ENCODE results near the gene AJAP1.

AJAP1 gene

GRCh38 chr1:4805987-4806386 is 151.6 kb downstream of the AJAP1 start:
- no peak overlapping the region for H3K4me2 ChIP-seq (ENCODE audit: insufficient read depth, low read length, poor library complexity, severe bottlenecking)
- no peak overlapping the region for H2BK120ac ChIP-seq (ENCODE audit: low read depth, low read length)
- no peak overlapping the region for H4K8ac ChIP-seq (ENCODE audit: low read depth, low read length)
- H4K91ac ChIP-seq (ENCODE audit: low read depth, low read length, poor library complexity), result no peak overlapping the region
- WGBS, 2 donors (ENCODE audit: extremely low coverage in 2 of 2, insufficient read length in 2 of 2, insufficient replicate concordance in 1 of 2), result no CpG with 5 or more reads among the region's 2 CpGs
- H3K9me3 ChIP-seq (replicated peaks in 1 of 2; ENCODE audit: control insufficient read depth in 2 of 2, insufficient read depth in 1 of 2, low read depth in 1 of 2, low read length in 2 of 2), result no peaks in the 10 kb centered on the region
- no peak overlapping the region for H3K27ac ChIP-seq (replicated peaks; ENCODE audit: low read length)
- H2AFZ ChIP-seq (ENCODE audit: low read length), result no peak overlapping the region
- no peak overlapping the region for H3K4me3 ChIP-seq (ENCODE audit: low read length in 2 of 2)
- no peak overlapping the region for H2BK15ac ChIP-seq (ENCODE audit: low read length)
- no peaks in the 10 kb centered on the region for H3K36me3 ChIP-seq (replicated peaks in 1 of 2; ENCODE audit: control insufficient read depth in 2 of 2, insufficient read depth in 2 of 2, low read length in 2 of 2)
- H3K4me1 ChIP-seq (ENCODE audit: control insufficient read depth in 2 of 2, insufficient read depth in 1 of 2, low read depth in 1 of 2, low read length in 2 of 2), result no peaks in the 10 kb centered on the region
- H2AK5ac ChIP-seq (ENCODE audit: low read depth, low read length), result no peak overlapping the region
- no peak overlapping the region for H2BK12ac ChIP-seq (ENCODE audit: low read length)
- DNase-seq (ENCODE audit: low spot score), result no peak
- H3K27me3 ChIP-seq (ENCODE audit: control insufficient read depth in 3 of 3, insufficient read depth in 3 of 3, low read depth in 1 of 3, low read length in 3 of 3), result no peaks in the 10 kb centered on the region
- no peak overlapping the region for H3K14ac ChIP-seq (ENCODE audit: low read length)
- H3K23ac ChIP-seq (ENCODE audit: low read depth, low read length, poor library complexity), result no peak overlapping the region
- no peak overlapping the region for H3K18ac ChIP-seq (ENCODE audit: low read length)
- no peak overlapping the region for H3K4ac ChIP-seq (ENCODE audit: low read length)
- no peaks in the 10 kb centered on the region for H3K79me1 ChIP-seq (ENCODE audit: low read depth, low read length)
- H3K9ac ChIP-seq (ENCODE audit: low read depth, low read length, poor library complexity), result no peak overlapping the region
- no peak overlapping the region for H2BK5ac ChIP-seq (ENCODE audit: low read length)

- Histone ChIP-seq H3K14ac (ENCODE audit: low read length) (no peak overlapping the region), H3K9me3 (replicated peaks in 1 of 2; ENCODE audit: control insufficient read depth in 2 of 2, insufficient read depth in 1 of 2, low read depth in 1 of 2, low read length in 2 of 2) (peaks cover 0 to 4% of the 10 kb centered on the region in 2 donors), H2BK15ac (ENCODE audit: low read length) (no peak overlapping the region), H3K27me3 (ENCODE audit: control insufficient read depth in 3 of 3, insufficient read depth in 3 of 3, low read depth in 1 of 3, low read length in 3 of 3) (no peaks in the 10 kb centered on the region), H2BK120ac (ENCODE audit: low read depth, low read length) (no peak overlapping the region), H2BK12ac (ENCODE audit: low read length) (no peak overlapping the region), H3K36me3 (replicated peaks in 1 of 2; ENCODE audit: control insufficient read depth in 2 of 2, insufficient read depth in 2 of 2, low read length in 2 of 2) (no peaks in the 10 kb centered on the region), H4K8ac (ENCODE audit: low read depth, low read length) (no peak overlapping the region), H4K91ac (ENCODE audit: low read depth, low read length, poor library complexity) (no peak overlapping the region), H2BK5ac (ENCODE audit: low read length) (no peak overlapping the region), H3K9ac (ENCODE audit: low read depth, low read length, poor library complexity) (no peak overlapping the region), H2AFZ (ENCODE audit: low read length) (no peak overlapping the region), H3K4me3 (ENCODE audit: low read length in 2 of 2) (no peak overlapping the region), H3K4ac (ENCODE audit: low read length) (no peak overlapping the region), H3K27ac (replicated peaks; ENCODE audit: low read length) (no peak overlapping the region), H3K4me2 (ENCODE audit: insufficient read depth, low read length, poor library complexity, severe bottlenecking) (no peak overlapping the region), H2AK5ac (ENCODE audit: low read depth, low read length) (no peak overlapping the region), H3K18ac (ENCODE audit: low read length) (no peak overlapping the region), H3K4me1 (ENCODE audit: control insufficient read depth in 2 of 2, insufficient read depth in 1 of 2, low read depth in 1 of 2, low read length in 2 of 2) (peaks cover 0 to 3% of the 10 kb centered on the region in 2 donors), H3K23ac (ENCODE audit: low read depth, low read length, poor library complexity) (no peak overlapping the region), H3K79me1 (ENCODE audit: low read depth, low read length) (no peaks in the 10 kb centered on the region)
- DNase-seq (ENCODE audit: low spot score), result no peak
- WGBS, 2 donors (ENCODE audit: extremely low coverage in 2 of 2, insufficient read length in 2 of 2, insufficient replicate concordance in 1 of 2), result no CpG with 5 or more reads among the region's 1 CpG
Observed at GRCh38 chr1:4820543-4820942, 166.1 kb downstream of the AJAP1 start.

GRCh38 chr1:4825800-4826450 is 171.5 kb downstream of the AJAP1 start:
- H2AFZ ChIP-seq (ENCODE audit: low read length), result no peak overlapping the region
- H3K27ac ChIP-seq (replicated peaks; ENCODE audit: low read length), result no peak overlapping the region
- H3K23ac ChIP-seq (ENCODE audit: low read depth, low read length, poor library complexity), result peak overlapping the region; percentile 26
- H2BK15ac ChIP-seq (ENCODE audit: low read length), result no peak overlapping the region
- no CpG with 5 or more reads among the region's 5 CpGs for WGBS, 2 donors (ENCODE audit: extremely low coverage in 2 of 2, insufficient read length in 2 of 2, insufficient replicate concordance in 1 of 2)
- peak overlapping the region; percentile 7 for H3K9ac ChIP-seq (ENCODE audit: low read depth, low read length, poor library complexity)
- no peak overlapping the region for H3K4ac ChIP-seq (ENCODE audit: low read length)
- no peaks in the 10 kb centered on the region for H3K36me3 ChIP-seq (replicated peaks in 1 of 2; ENCODE audit: control insufficient read depth in 2 of 2, insufficient read depth in 2 of 2, low read length in 2 of 2)
- peaks cover 0 to 6% of the 10 kb centered on the region in 2 donors for H3K4me1 ChIP-seq (ENCODE audit: control insufficient read depth in 2 of 2, insufficient read depth in 1 of 2, low read depth in 1 of 2, low read length in 2 of 2)
- H2BK5ac ChIP-seq (ENCODE audit: low read length), result no peak overlapping the region
- peaks cover 0 to 3% (median 0%) of the 10 kb centered on the region in 3 experiments for H3K27me3 ChIP-seq (ENCODE audit: control insufficient read depth in 3 of 3, insufficient read depth in 3 of 3, low read depth in 1 of 3, low read length in 3 of 3)
- H4K8ac ChIP-seq (ENCODE audit: low read depth, low read length), result no peak overlapping the region
- H4K91ac ChIP-seq (ENCODE audit: low read depth, low read length, poor library complexity), result no peak overlapping the region
- no peak overlapping the region for H2BK12ac ChIP-seq (ENCODE audit: low read length)
- no peaks in the 10 kb centered on the region for H3K9me3 ChIP-seq (replicated peaks in 1 of 2; ENCODE audit: control insufficient read depth in 2 of 2, insufficient read depth in 1 of 2, low read depth in 1 of 2, low read length in 2 of 2)
- no peak overlapping the region for H3K4me2 ChIP-seq (ENCODE audit: insufficient read depth, low read length, poor library complexity, severe bottlenecking)
- H3K14ac ChIP-seq (ENCODE audit: low read length), result no peak overlapping the region
- H2BK120ac ChIP-seq (ENCODE audit: low read depth, low read length), result no peak overlapping the region
- peak overlapping the region; percentile 58 for H3K18ac ChIP-seq (ENCODE audit: low read length)
- H3K79me1 ChIP-seq (ENCODE audit: low read depth, low read length), result no peaks in the 10 kb centered on the region
- no peak overlapping the region for H3K4me3 ChIP-seq (ENCODE audit: low read length in 2 of 2)
- peak; percentile 15 for DNase-seq (ENCODE audit: low spot score)
- no peak overlapping the region for H2AK5ac ChIP-seq (ENCODE audit: low read depth, low read length)

- Histone ChIP-seq H3K4ac (ENCODE audit: low read length) (no peak overlapping the region), H2BK15ac (ENCODE audit: low read length) (no peak overlapping the region), H4K8ac (ENCODE audit: low read depth, low read length) (no peak overlapping the region), H3K18ac (ENCODE audit: low read length) (peak overlapping the region; percentile 60), H3K23ac (ENCODE audit: low read depth, low read length, poor library complexity) (no peak overlapping the region), H3K14ac (ENCODE audit: low read length) (no peak overlapping the region), H2BK120ac (ENCODE audit: low read depth, low read length) (no peak overlapping the region), H3K4me2 (ENCODE audit: insufficient read depth, low read length, poor library complexity, severe bottlenecking) (no peak overlapping the region), H3K27ac (replicated peaks; ENCODE audit: low read length) (no peak overlapping the region), H3K36me3 (replicated peaks in 1 of 2; ENCODE audit: control insufficient read depth in 2 of 2, insufficient read depth in 2 of 2, low read length in 2 of 2) (no peaks in the 10 kb centered on the region), H3K27me3 (ENCODE audit: control insufficient read depth in 3 of 3, insufficient read depth in 3 of 3, low read depth in 1 of 3, low read length in 3 of 3) (peaks cover 0 to 11% (median 0%) of the 10 kb centered on the region in 3 experiments), H3K9me3 (replicated peaks in 1 of 2; ENCODE audit: control insufficient read depth in 2 of 2, insufficient read depth in 1 of 2, low read depth in 1 of 2, low read length in 2 of 2) (peaks cover 0 to 3% of the 10 kb centered on the region in 2 donors), H3K79me1 (ENCODE audit: low read depth, low read length) (no peaks in the 10 kb centered on the region), H4K91ac (ENCODE audit: low read depth, low read length, poor library complexity) (no peak overlapping the region), H3K4me3 (ENCODE audit: low read length in 2 of 2) (no peak overlapping the region), H2BK5ac (ENCODE audit: low read length) (no peak overlapping the region), H2AK5ac (ENCODE audit: low read depth, low read length) (no peak overlapping the region), H2BK12ac (ENCODE audit: low read length) (no peak overlapping the region), H3K9ac (ENCODE audit: low read depth, low read length, poor library complexity) (no peak overlapping the region), H2AFZ (ENCODE audit: low read length) (no peak overlapping the region), H3K4me1 (ENCODE audit: control insufficient read depth in 2 of 2, insufficient read depth in 1 of 2, low read depth in 1 of 2, low read length in 2 of 2) (peaks cover 0 to 4% of the 10 kb centered on the region in 2 donors)
- no peak for DNase-seq (ENCODE audit: low spot score)
- WGBS, 2 donors (ENCODE audit: extremely low coverage in 2 of 2, insufficient read length in 2 of 2, insufficient replicate concordance in 1 of 2), result no CpG with 5 or more reads among the region's 6 CpGs
Observed at GRCh38 chr1:4830707-4831106, 176.3 kb downstream of the AJAP1 start.

Measured in neuronal stem cell (in vitro differentiated cells).